ENCODE measurements around the gene LIPE.

DNA sequence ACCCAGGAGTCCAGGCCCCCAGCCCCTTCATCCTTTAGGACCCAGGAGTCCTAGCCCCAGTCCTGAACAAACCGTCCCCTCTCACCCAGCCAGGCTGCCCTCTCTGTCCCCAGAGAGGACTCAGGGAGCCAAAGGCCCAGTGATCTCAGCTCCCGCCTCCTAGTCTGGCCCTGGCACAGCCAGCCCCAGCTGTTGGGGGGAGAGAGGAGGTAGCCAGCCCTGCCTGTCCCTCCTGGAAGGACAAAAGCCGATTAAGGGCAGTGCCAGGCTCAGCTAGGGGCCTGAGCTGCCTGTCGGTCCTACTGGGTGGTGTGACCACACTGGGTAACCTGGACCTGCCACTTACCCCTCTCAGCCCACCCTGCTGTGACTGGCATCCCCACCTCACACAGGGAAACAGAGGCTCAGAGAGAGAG is 14.5 kb downstream of the LIPE start:
- TF ChIP-seq, protein P1, sequence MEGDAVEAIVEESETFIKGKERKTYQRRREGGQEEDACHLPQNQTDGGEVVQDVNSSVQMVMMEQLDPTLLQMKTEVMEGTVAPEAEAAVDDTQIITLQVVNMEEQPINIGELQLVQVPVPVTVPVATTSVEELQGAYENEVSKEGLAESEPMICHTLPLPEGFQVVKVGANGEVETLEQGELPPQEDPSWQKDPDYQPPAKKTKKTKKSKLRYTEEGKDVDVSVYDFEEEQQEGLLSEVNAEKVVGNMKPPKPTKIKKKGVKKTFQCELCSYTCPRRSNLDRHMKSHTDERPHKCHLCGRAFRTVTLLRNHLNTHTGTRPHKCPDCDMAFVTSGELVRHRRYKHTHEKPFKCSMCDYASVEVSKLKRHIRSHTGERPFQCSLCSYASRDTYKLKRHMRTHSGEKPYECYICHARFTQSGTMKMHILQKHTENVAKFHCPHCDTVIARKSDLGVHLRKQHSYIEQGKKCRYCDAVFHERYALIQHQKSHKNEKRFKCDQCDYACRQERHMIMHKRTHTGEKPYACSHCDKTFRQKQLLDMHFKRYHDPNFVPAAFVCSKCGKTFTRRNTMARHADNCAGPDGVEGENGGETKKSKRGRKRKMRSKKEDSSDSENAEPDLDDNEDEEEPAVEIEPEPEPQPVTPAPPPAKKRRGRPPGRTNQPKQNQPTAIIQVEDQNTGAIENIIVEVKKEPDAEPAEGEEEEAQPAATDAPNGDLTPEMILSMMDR (IDR thresholded peaks at IDR 0.05; ENCODE audit: borderline replicate concordance, extremely low read depth, low read length, poor library complexity, severe bottlenecking): no peak
- TF ChIP-seq EZH2 (IDR thresholded peaks at IDR 0.05; ENCODE audit: borderline replicate concordance, low read depth, low read length, severe bottlenecking): no peak

All from DND-41 (cell line).